K562 (cell line): Measurements from ENCODE around the gene ABCC6.
"Not testable (repeated sequence)": the region's sequence is repeated elsewhere in the genome, so short reads cannot be mapped to it uniquely, and the experiment has no call there.

Source experiments
- ESRRA ChIP-seq: fragments of 450-650 bp; IDR thresholded peaks from 2 replicates; pipeline ENCODE4 v1.6.1; 2014; ENCODE audit warnings: low read depth, mild to moderate bottlenecking, moderate library complexity, borderline replicate concordance
- FOXP1 ChIP-seq: sonication (generic); formaldehyde crosslinking; IDR thresholded peaks from 2 replicates; pipeline ENCODE4 v1.8.0; 2022; ENCODE audit warnings: mild to moderate bottlenecking, missing genetic modification reagents
- JUN ChIP-seq, 2 experiments: sonication (generic) in 1 of 2; formaldehyde crosslinking in 1 of 2; IDR thresholded peaks; 2 replicates each; pipeline versions ENCODE4 v1.6.1 to v1.8.0; 2012 to 2022; ENCODE audit warnings: borderline replicate concordance in 2 of 2, mild to moderate bottlenecking in 2 of 2, improper control_type of control experiment in 1 of 2, low read depth in 1 of 2, low read length in 1 of 2, missing genetic modification reagents in 1 of 2
- NR2C1 ChIP-seq, 2 experiments: fragments of 450-650 bp; IDR thresholded peaks; 2 replicates each; pipeline ENCODE4 v1.6.1; 2017; ENCODE audit warnings: mild to moderate bottlenecking in 2 of 2, antibody characterized with exemption in 1 of 2, inconsistent platforms in 1 of 2, missing compliant biosample characterization in 1 of 2, missing genetic modification characterization in 1 of 2
- SMC3 ChIP-seq: conservative IDR thresholded peaks from 2 replicates; pipeline ENCODE4 v1.6.1; 2011; ENCODE audit warnings: low read depth, low read length, improper control_type of control experiment; ENCODE audit not compliant: insufficient read depth
- TARDBP ChIP-seq: fragments of 450-650 bp; IDR thresholded peaks from 2 replicates; pipeline ENCODE4 v1.6.1; 2016
- ZBTB17 ChIP-seq: fragments of 450-650 bp; formaldehyde crosslinking; IDR thresholded peaks from 2 replicates; pipeline ENCODE4 v1.4.0; 2020; ENCODE audit warnings: mild to moderate bottlenecking
- ZFX ChIP-seq: sonication (generic); formaldehyde crosslinking; IDR thresholded peaks from 2 replicates; pipeline ENCODE4 v1.8.0; 2022; ENCODE audit warnings: mild to moderate bottlenecking, missing genetic modification reagents, moderate library complexity
- ZNF282 ChIP-seq: sonication (generic); formaldehyde crosslinking; IDR thresholded peaks from 2 replicates; pipeline ENCODE4 v1.8.1; 2023; ENCODE audit warnings: missing genetic modification reagents
- ZNF76 ChIP-seq: fragments of 250-450 bp; sonication (Bioruptor Pico); IDR thresholded peaks from 2 replicates; pipeline ENCODE4 v1.4.0; 2020; ENCODE audit warnings: mild to moderate bottlenecking, moderate library complexity, borderline replicate concordance
- TF ChIP-seq, protein P1 (sequence below), 2 experiments: fragments of 450-650 bp; formaldehyde crosslinking in 1 of 2; IDR thresholded peaks; 2 replicates each; pipeline versions ENCODE4 v1.4.0 to v1.6.1; 2014 to 2020; ENCODE audit warnings: mild to moderate bottlenecking in 2 of 2, borderline replicate concordance in 1 of 2, low read depth in 1 of 2
- TF ChIP-seq, protein P2 (sequence below), 3 experiments: IDR thresholded peaks in 2 of 3; conservative IDR thresholded peaks in 1 of 3; 2 replicates each; pipeline ENCODE4 v1.5.1; 2011 to 2012; ENCODE audit warnings: low read length in 3 of 3, mild to moderate bottlenecking in 3 of 3, control low read depth in 2 of 3, improper control_type of control experiment in 1 of 3, inconsistent platforms in 1 of 3, low read depth in 1 of 3, mixed read lengths in 1 of 3, moderate library complexity in 1 of 3; ENCODE audit not compliant: insufficient read depth in 2 of 3
- TF ChIP-seq, protein P3 (sequence below): sonication (generic); formaldehyde crosslinking; IDR thresholded peaks from 2 replicates; pipeline ENCODE4 v1.8.0; 2022; ENCODE audit warnings: missing genetic modification reagents, mild to moderate bottlenecking, moderate library complexity, borderline replicate concordance
- TF ChIP-seq, protein P4 (sequence below): sonication (generic); formaldehyde crosslinking; IDR thresholded peaks from 2 replicates; pipeline ENCODE4 v1.9.0; 2022; ENCODE audit warnings: mild to moderate bottlenecking, missing genetic modification reagents

DNA sequence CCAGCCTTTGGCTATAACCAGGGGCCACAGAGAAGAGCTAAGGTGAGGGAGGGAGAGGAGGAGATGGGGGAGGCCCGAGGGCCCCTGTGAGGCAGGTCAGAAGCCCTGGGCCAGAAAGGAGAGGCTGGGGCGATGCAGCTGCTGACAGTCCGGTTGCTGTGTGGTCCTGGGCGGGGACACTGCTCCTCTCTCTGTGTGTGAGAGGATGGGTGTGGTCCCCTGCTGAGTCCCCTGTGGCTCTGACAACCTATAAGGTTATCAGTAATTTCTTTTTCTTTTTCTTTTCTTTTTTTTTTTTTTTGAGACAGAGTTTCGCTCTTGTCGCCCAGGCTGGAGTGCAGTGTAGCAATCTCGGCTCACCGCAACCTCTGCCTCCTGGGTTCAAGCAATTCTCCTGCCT lies 18.7 kb downstream of the ABCC6 start:
- TF ChIP-seq, protein P1, sequence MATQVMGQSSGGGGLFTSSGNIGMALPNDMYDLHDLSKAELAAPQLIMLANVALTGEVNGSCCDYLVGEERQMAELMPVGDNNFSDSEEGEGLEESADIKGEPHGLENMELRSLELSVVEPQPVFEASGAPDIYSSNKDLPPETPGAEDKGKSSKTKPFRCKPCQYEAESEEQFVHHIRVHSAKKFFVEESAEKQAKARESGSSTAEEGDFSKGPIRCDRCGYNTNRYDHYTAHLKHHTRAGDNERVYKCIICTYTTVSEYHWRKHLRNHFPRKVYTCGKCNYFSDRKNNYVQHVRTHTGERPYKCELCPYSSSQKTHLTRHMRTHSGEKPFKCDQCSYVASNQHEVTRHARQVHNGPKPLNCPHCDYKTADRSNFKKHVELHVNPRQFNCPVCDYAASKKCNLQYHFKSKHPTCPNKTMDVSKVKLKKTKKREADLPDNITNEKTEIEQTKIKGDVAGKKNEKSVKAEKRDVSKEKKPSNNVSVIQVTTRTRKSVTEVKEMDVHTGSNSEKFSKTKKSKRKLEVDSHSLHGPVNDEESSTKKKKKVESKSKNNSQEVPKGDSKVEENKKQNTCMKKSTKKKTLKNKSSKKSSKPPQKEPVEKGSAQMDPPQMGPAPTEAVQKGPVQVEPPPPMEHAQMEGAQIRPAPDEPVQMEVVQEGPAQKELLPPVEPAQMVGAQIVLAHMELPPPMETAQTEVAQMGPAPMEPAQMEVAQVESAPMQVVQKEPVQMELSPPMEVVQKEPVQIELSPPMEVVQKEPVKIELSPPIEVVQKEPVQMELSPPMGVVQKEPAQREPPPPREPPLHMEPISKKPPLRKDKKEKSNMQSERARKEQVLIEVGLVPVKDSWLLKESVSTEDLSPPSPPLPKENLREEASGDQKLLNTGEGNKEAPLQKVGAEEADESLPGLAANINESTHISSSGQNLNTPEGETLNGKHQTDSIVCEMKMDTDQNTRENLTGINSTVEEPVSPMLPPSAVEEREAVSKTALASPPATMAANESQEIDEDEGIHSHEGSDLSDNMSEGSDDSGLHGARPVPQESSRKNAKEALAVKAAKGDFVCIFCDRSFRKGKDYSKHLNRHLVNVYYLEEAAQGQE (IDR thresholded peaks at IDR 0.05; ENCODE audit: borderline replicate concordance) = not testable (repeated sequence)
- TF ChIP-seq, protein P1 (CRISPR knock-in tag; IDR thresholded peaks at IDR 0.05; ENCODE audit: low read depth) = not testable (repeated sequence)
- not testable (repeated sequence) for TF ChIP-seq NR2C1 (IDR thresholded peaks at IDR 0.05); NR2C1 (tag; IDR thresholded peaks at IDR 0.05); JUN (IDR thresholded peaks at IDR 0.05; ENCODE audit: borderline replicate concordance, low read depth, low read length); JUN (CRISPR knock-in tag; IDR thresholded peaks at IDR 0.05; ENCODE audit: borderline replicate concordance); ZNF76; ESRRA; SMC3; FOXP1 (CRISPR knock-in tag); ZBTB17 (CRISPR knock-in tag); ZFX (CRISPR knock-in tag); TARDBP; ZNF282 (CRISPR knock-in tag)
- TF ChIP-seq, protein P2, sequence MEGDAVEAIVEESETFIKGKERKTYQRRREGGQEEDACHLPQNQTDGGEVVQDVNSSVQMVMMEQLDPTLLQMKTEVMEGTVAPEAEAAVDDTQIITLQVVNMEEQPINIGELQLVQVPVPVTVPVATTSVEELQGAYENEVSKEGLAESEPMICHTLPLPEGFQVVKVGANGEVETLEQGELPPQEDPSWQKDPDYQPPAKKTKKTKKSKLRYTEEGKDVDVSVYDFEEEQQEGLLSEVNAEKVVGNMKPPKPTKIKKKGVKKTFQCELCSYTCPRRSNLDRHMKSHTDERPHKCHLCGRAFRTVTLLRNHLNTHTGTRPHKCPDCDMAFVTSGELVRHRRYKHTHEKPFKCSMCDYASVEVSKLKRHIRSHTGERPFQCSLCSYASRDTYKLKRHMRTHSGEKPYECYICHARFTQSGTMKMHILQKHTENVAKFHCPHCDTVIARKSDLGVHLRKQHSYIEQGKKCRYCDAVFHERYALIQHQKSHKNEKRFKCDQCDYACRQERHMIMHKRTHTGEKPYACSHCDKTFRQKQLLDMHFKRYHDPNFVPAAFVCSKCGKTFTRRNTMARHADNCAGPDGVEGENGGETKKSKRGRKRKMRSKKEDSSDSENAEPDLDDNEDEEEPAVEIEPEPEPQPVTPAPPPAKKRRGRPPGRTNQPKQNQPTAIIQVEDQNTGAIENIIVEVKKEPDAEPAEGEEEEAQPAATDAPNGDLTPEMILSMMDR (IDR thresholded peaks at IDR 0.05 in 2 of 3, conservative IDR thresholded peaks at IDR 0.05 in 1 of 3; ENCODE audit: insufficient read depth in 2 of 3, low read depth in 1 of 3, low read length in 3 of 3) = not testable (repeated sequence)
- TF ChIP-seq, protein P3, sequence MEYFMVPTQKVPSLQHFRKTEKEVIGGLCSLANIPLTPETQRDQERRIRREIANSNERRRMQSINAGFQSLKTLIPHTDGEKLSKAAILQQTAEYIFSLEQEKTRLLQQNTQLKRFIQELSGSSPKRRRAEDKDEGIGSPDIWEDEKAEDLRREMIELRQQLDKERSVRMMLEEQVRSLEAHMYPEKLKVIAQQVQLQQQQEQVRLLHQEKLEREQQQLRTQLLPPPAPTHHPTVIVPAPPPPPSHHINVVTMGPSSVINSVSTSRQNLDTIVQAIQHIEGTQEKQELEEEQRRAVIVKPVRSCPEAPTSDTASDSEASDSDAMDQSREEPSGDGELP (CRISPR knock-in tag) = not testable (repeated sequence)
- TF ChIP-seq, protein P4, sequence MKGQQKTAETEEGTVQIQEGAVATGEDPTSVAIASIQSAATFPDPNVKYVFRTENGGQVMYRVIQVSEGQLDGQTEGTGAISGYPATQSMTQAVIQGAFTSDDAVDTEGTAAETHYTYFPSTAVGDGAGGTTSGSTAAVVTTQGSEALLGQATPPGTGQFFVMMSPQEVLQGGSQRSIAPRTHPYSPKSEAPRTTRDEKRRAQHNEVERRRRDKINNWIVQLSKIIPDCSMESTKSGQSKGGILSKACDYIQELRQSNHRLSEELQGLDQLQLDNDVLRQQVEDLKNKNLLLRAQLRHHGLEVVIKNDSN = not testable (repeated sequence)
